Measurements from ENCODE around the gene LYG1.
"Not testable (repeated sequence)": the region's sequence is repeated elsewhere in the genome, so short reads cannot be mapped to it uniquely, and the experiment has no call there.

LYG1 gene
- total RNA-seq: 3.1 to 5.8 reads per million in 2 donors

- DNase-seq: not testable (repeated sequence)
Observed at GRCh38 chr2:99301097-99301496, at the start of gene LYG1. LYG1 (minus strand) TSS chr2:99301197; CDS start chr2:99295670, 5,527 bp downstream.

- no peak for DNase-seq
Observed at GRCh38 chr2:99350194-99350593, 49.2 kb upstream of the LYG1 start.

- DNase-seq: no peak
Observed at GRCh38 chr2:99348173-99348572, 47.2 kb upstream of the LYG1 start.

- DNase-seq: no peak
Observed at GRCh38 chr2:99346218-99346617, 45.2 kb upstream of the LYG1 start.

GRCh38 chr2:99345446-99345845 is 44.4 kb upstream of the LYG1 start:
- not testable (repeated sequence) for DNase-seq

GRCh38 chr2:99342536-99342935 is 41.5 kb upstream of the LYG1 start:
- no peak for DNase-seq

GRCh38 chr2:99340669-99341236 is 39.8 kb upstream of the LYG1 start:
- DNase-seq: no peak

- no peak for DNase-seq
Observed at GRCh38 chr2:99338029-99338585, 37.1 kb upstream of the LYG1 start.

GRCh38 chr2:99337113-99338028 is 36.4 kb upstream of the LYG1 start, which contains the start of gene EIF5B:
EIF5B (plus strand) TSS chr2:99337389; CDS start chr2:99337555, 166 bp downstream.
- peak; percentile 83 for DNase-seq

GRCh38 chr2:99336804-99337112 is 35.8 kb upstream of the LYG1 start:
- no peak for DNase-seq

- peak; percentile 96 for DNase-seq
Observed at GRCh38 chr2:99335911-99336803, 35.2 kb upstream of the LYG1 start, which contains the start of gene TXNDC9. TXNDC9 (minus strand) TSS chr2:99336333; CDS start chr2:99333210, 3,123 bp downstream.

GRCh38 chr2:99325384-99325783 is 24.4 kb upstream of the LYG1 start:
- no peak for DNase-seq

GRCh38 chr2:99317873-99318200 is 16.8 kb upstream of the LYG1 start:
- DNase-seq: not testable (repeated sequence)

- no peak for DNase-seq
Observed at GRCh38 chr2:99317161-99317872, 16.3 kb upstream of the LYG1 start.

- no peak for DNase-seq
Observed at GRCh38 chr2:99299580-99299979, 1.4 kb downstream of the LYG1 start.

- no peak for DNase-seq
Observed at GRCh38 chr2:99297994-99298393, 3.0 kb downstream of the LYG1 start.

GRCh38 chr2:99285526-99285925 is 15.5 kb downstream of the LYG1 start:
- DNase-seq: no peak

- DNase-seq: no peak
Observed at GRCh38 chr2:99279969-99280695, 20.9 kb downstream of the LYG1 start.

GRCh38 chr2:99278793-99279291 is 22.2 kb downstream of the LYG1 start:
- DNase-seq: no peak

GRCh38 chr2:99278195-99278765 is 22.7 kb downstream of the LYG1 start:
- not testable (repeated sequence) for DNase-seq

GRCh38 chr2:99275882-99276281 is 25.1 kb downstream of the LYG1 start:
- no peak for DNase-seq

Data from activated gamma-delta T cell (primary cell).